Prostate gland (tissue), 2 donors: ENCODE data around the gene TMEM161A. TPM values are rescaled to one million over a fixed set of nuclear protein-coding genes. Genes with fewer than 3 reads are reported as not detected.

Source experiments
- DNase-seq: peaks from one replicate; pipeline ENCODE4 v3.0.0-alpha.2; 2019; ENCODE audit warnings: low spot score
- H3K27ac ChIP-seq, 2 donors: fragments of 200-600 bp; sonication (generic); 2 replicates each; pipeline ENCODE4 v1.5.1; 2017 to 2019
- H3K27me3 ChIP-seq: fragments of 200-600 bp; sonication (generic); replicated peaks from 2 replicates; pipeline ENCODE4 v1.5.1; 2019; ENCODE audit not compliant: insufficient read depth
- H3K36me3 ChIP-seq, 2 donors: fragments of 200-600 bp; sonication (generic); 1 replicate in 1 of 2; 2 replicates in 1 of 2; pipeline versions ENCODE4 v1.5.1 to v1.8.1; 2017 to 2019
- H3K4me1 ChIP-seq: fragments of 200-600 bp; sonication (generic); replicated peaks from 2 replicates; pipeline ENCODE4 v1.5.1; 2019
- H3K4me3 ChIP-seq, 2 donors: fragments of 200-600 bp; sonication (generic); 2 replicates each; pipeline ENCODE4 v1.5.1; 2017 to 2019
- H3K9me3 ChIP-seq: fragments of 200-600 bp; sonication (generic); 2 replicates; pipeline ENCODE4 v1.5.1; 2017
- CTCF ChIP-seq, 4 experiments: fragments of 200-600 bp in 2 of 4; fragments of 450-650 bp in 2 of 4; sonication (generic) in 2 of 4; IDR thresholded peaks; 1 replicate in 3 of 4; 2 replicates in 1 of 4; pipeline ENCODE4 v1.5.1; 2016 to 2019; ENCODE audit warnings: antibody characterized with exemption in 4 of 4, mild to moderate bottlenecking in 2 of 4, moderate library complexity in 2 of 4
- POLR2A ChIP-seq: fragments of 450-650 bp; IDR thresholded peaks from one replicate; pipeline ENCODE4 v1.6.1; 2016; ENCODE audit warnings: antibody characterized with exemption, mild to moderate bottlenecking
- POLR2AphosphoS5 ChIP-seq: sonication (generic); formaldehyde crosslinking; IDR thresholded peaks from one replicate; pipeline ENCODE4 v1.6.1; 2017; ENCODE audit warnings: antibody characterized with exemption
- WGBS: methylation state at CpG from one replicate; pipeline ENCODE4 v1.1.5; 2018; 5-methylcytosine and 5-hydroxymethylcytosine counted together
- intact Hi-C: fragments of 100-400 bp; cut with DNase I; formaldehyde crosslinking; loops from one replicate; pipeline ENCODE4 v1.14.2; 2022
- total RNA-seq, 2 donors: library from RNA; depleted of rRNA; stranded (reverse); fragments of >200 nt; gene quantifications; one replicate each; pipeline ENCODE4 v1.1.0, GENCODE V29; 2016

The TMEM161A gene
- total RNA-seq, 2 donors from 2014 or later = 24.0 to 40.9 TPM

DNA sequence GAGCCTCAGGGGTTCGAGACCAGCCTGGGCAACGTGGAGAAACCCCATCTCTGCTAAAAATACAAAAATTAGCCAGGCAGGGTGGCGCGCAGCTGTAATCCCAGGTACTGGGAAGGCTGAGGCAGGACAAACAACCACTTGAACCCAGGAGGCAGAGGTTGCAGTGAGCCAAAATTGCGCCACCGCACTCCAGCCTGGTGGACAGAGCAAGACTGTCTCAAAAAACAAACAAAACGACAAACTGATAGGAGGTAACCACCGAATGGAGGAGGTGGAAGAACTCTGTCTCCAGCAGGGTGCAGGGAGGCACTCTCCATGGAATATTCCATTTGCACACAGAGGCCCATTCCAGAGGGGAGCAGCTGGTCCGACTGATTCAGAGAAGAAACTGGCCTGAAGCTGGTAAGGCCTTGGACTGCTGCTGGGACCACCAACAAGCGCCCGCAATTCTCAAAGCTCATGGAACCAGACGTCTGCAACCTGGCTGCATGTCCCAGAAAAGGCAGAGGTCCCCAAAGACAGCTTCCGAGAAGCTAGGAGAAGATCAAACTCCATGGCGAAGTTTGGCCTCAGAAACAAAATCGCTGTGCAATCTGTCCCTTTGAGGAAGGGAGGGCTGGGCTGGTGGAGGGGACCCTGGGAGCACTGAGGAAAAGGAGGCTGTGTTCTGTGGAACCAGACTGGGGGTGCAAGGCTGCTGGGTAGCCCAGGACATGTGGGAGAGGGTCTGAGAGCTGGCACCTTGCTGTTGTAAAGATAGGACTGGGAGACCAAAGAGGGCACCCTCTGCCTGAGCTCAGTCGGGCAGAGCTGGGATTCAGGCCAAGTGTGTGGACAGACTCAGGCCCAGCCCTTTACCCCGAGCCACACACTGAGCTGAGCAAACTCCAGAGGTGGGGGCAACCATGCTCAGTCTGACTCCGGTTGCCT is 39.3 kb downstream of the TMEM161A start:
- DNase-seq = no peak
- 84% methylated on average over 18 of the region's 18 CpGs for WGBS
- H3K9me3 ChIP-seq = no peaks in the 10 kb centered on the region
- H3K4me3 ChIP-seq = no peak overlapping the region
- no peaks in the 10 kb centered on the region for H3K36me3 ChIP-seq
- H3K27me3 ChIP-seq = no peaks in the 10 kb centered on the region
- intact Hi-C loops = no loop called here
- no peak overlapping the region for H3K27ac ChIP-seq
- TF ChIP-seq CTCF (IDR thresholded peaks at IDR 0.05) (no peak), POLR2AphosphoS5 (no peak), POLR2A (no peak)
- H3K4me1 ChIP-seq = no peaks in the 10 kb centered on the region

GRCh38 chr19:19098084-19098702 is 40.1 kb downstream of the TMEM161A start:
- H3K4me1 ChIP-seq = no peaks in the 10 kb centered on the region
- H3K9me3 ChIP-seq = no peaks in the 10 kb centered on the region
- no peaks in the 10 kb centered on the region for H3K27me3 ChIP-seq
- no peaks in the 10 kb centered on the region for H3K36me3 ChIP-seq
- WGBS = 85% methylated on average over 9 of the region's 9 CpGs
- no peak for DNase-seq
- no peak overlapping the region for H3K4me3 ChIP-seq
- H3K27ac ChIP-seq = no peak overlapping the region
- intact Hi-C loops = no loop called here
- TF ChIP-seq POLR2AphosphoS5 (no peak), POLR2A (no peak)

- no peaks in the 10 kb centered on the region for H3K36me3 ChIP-seq
- no peak overlapping the region for H3K4me3 ChIP-seq
- 92% methylated on average over 24 of the region's 24 CpGs for WGBS
- no peak for DNase-seq
- TF ChIP-seq CTCF (IDR thresholded peaks at IDR 0.05) = no peak
- no peak for TF ChIP-seq POLR2AphosphoS5
- TF ChIP-seq POLR2A = no peak
- intact Hi-C loops = no loop called here
- H3K4me1 ChIP-seq = no peaks in the 10 kb centered on the region
- no peak overlapping the region for H3K27ac ChIP-seq
- H3K27me3 ChIP-seq = no peaks in the 10 kb centered on the region
- H3K9me3 ChIP-seq = no peaks in the 10 kb centered on the region
Observed at GRCh38 chr19:19096641-19097627, 41.3 kb downstream of the TMEM161A start.

DNA sequence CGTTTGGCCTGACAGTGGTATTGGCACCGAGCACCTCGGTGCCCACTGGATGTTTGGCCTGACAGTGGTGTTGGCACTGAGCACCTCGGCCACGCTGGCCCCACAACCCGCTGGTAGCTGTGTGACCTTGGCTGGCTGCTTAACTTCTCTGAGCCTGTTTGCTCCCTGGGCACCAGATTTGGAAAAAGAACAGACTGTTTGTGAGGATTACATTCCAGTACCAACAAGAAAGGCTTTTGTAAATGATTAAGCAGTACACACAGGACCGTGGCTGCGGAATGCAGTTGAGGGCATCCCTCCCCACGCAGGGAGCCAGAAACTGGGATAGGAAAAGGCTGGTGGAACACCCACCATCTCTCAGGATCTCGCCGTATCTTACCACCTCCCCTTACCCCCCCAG is 42.6 kb downstream of the TMEM161A start:
- intact Hi-C loops = no loop called here
- no peak for DNase-seq
- no peaks in the 10 kb centered on the region for H3K4me1 ChIP-seq
- WGBS = 84% methylated on average over 11 of the region's 11 CpGs
- no peaks in the 10 kb centered on the region for H3K36me3 ChIP-seq
- no peaks in the 10 kb centered on the region for H3K9me3 ChIP-seq
- no peak overlapping the region for H3K27ac ChIP-seq
- TF ChIP-seq POLR2A = no peak
- no peak for TF ChIP-seq POLR2AphosphoS5
- TF ChIP-seq CTCF (IDR thresholded peaks at IDR 0.05) = no peak
- H3K4me3 ChIP-seq = no peak overlapping the region
- no peaks in the 10 kb centered on the region for H3K27me3 ChIP-seq

GRCh38 chr19:19094513-19094912 is 43.8 kb downstream of the TMEM161A start:
- no peaks in the 10 kb centered on the region for H3K9me3 ChIP-seq
- H3K4me1 ChIP-seq = no peaks in the 10 kb centered on the region
- TF ChIP-seq CTCF (IDR thresholded peaks at IDR 0.05) = no peak
- TF ChIP-seq POLR2A = no peak
- no peak for TF ChIP-seq POLR2AphosphoS5
- 92% methylated on average over 7 of the region's 7 CpGs for WGBS
- H3K4me3 ChIP-seq = no peak overlapping the region
- intact Hi-C loops = no loop called here
- H3K27ac ChIP-seq = no peak overlapping the region
- no peaks in the 10 kb centered on the region for H3K27me3 ChIP-seq
- DNase-seq = no peak
- H3K36me3 ChIP-seq = no peaks in the 10 kb centered on the region
